Body of pancreas (tissue), 4 donors: ENCODE results near the gene KLHL29.

Experiments used
- POLR2A ChIP-seq, 3 donors: fragments of 450-650 bp; IDR thresholded peaks; one replicate each; pipeline ENCODE4 v1.6.1; 2016; ENCODE audit warnings: antibody characterized with exemption in 3 of 3, mild to moderate bottlenecking in 2 of 3
- TF ChIP-seq, protein P1 (sequence below), 7 experiments: fragments of 450-650 bp in 4 of 7; fragments of 200-600 bp in 3 of 7; sonication (generic) in 3 of 7; IDR thresholded peaks; one replicate each; pipeline ENCODE4 v1.5.1; 2016 to 2019; ENCODE audit warnings: antibody characterized with exemption in 7 of 7

DNA sequence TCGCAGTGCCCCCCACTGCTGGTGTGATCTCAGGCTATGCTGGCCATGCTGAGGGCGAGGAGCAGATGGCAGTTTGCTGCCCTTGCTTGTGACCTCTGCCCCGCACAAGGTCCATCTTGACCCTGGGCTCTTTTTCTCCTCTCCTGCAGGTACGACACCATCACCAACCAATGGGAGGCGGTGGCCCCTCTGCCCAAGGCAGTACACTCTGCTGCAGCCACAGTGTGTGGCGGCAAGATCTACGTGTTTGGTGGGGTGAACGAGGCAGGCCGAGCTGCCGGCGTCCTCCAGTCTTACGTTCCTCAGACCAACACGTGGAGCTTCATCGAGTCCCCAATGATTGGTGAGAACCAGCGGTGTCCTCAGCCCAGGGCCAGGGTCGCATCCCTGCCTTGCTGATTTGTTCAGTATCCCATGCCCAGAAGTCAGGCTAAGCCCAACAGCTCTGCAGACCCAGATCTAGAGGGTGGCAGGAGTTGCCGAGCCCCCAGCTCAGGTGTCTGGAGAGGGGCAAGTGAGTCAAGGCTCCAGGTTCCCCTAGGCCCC lies 318.1 kb downstream of the KLHL29 start:
- no peak for TF ChIP-seq POLR2A (IDR thresholded peaks at IDR 0.05)
- TF ChIP-seq, protein P1, sequence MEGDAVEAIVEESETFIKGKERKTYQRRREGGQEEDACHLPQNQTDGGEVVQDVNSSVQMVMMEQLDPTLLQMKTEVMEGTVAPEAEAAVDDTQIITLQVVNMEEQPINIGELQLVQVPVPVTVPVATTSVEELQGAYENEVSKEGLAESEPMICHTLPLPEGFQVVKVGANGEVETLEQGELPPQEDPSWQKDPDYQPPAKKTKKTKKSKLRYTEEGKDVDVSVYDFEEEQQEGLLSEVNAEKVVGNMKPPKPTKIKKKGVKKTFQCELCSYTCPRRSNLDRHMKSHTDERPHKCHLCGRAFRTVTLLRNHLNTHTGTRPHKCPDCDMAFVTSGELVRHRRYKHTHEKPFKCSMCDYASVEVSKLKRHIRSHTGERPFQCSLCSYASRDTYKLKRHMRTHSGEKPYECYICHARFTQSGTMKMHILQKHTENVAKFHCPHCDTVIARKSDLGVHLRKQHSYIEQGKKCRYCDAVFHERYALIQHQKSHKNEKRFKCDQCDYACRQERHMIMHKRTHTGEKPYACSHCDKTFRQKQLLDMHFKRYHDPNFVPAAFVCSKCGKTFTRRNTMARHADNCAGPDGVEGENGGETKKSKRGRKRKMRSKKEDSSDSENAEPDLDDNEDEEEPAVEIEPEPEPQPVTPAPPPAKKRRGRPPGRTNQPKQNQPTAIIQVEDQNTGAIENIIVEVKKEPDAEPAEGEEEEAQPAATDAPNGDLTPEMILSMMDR (IDR thresholded peaks at IDR 0.05): no peak
